H9 (cell line): Measurements from ENCODE around the gene SEMA3C. TPM values are rescaled to one million over a fixed set of nuclear protein-coding genes. Genes with fewer than 3 reads are reported as not detected.

Source experiments
- DNase-seq: peaks from one replicate; pipeline ENCODE4 v3.0.0-alpha.2; 2017
- H2AFZ ChIP-seq: one replicate; pipeline ENCODE4 v1.6.1; 2013; ENCODE audit warnings: mild to moderate bottlenecking, low read length, control low read depth, moderate library complexity
- H2AK5ac ChIP-seq: 2 replicates; pipeline ENCODE4 v1.6.1; 2013; ENCODE audit warnings: low read length, control low read depth, mixed read lengths; ENCODE audit not compliant: insufficient read length
- H2BK120ac ChIP-seq: one replicate; pipeline ENCODE4 v1.6.1; 2013; ENCODE audit warnings: low read depth, mild to moderate bottlenecking, low read length, control low read depth, inconsistent platforms; ENCODE audit not compliant: poor library complexity, severe bottlenecking
- H2BK12ac ChIP-seq: 2 replicates; pipeline ENCODE4 v1.6.1; 2013; ENCODE audit warnings: low read length, control low read depth, mixed read lengths, low read depth; ENCODE audit not compliant: insufficient read length
- H2BK15ac ChIP-seq: 2 replicates; pipeline ENCODE4 v1.6.1; 2013; ENCODE audit warnings: low read depth, low read length, control low read depth
- H2BK20ac ChIP-seq: one replicate; pipeline ENCODE4 v1.6.1; 2013; ENCODE audit warnings: low read depth, mild to moderate bottlenecking, low read length, control low read depth, inconsistent platforms; ENCODE audit not compliant: poor library complexity, severe bottlenecking
- H2BK5ac ChIP-seq: 2 replicates; pipeline ENCODE4 v1.6.1; 2013; ENCODE audit warnings: low read length, control low read depth, mixed read lengths; ENCODE audit not compliant: insufficient read length
- H3K14ac ChIP-seq: 2 replicates; pipeline ENCODE4 v1.6.1; 2013; ENCODE audit warnings: low read length, control low read depth; ENCODE audit not compliant: insufficient read depth
- H3K18ac ChIP-seq: 2 replicates; pipeline ENCODE4 v1.6.1; 2013; ENCODE audit warnings: low read depth, mild to moderate bottlenecking, mixed read lengths, low read length, control low read depth; ENCODE audit not compliant: insufficient read length
- H3K23ac ChIP-seq: 2 replicates; pipeline ENCODE4 v1.6.1; 2013; ENCODE audit warnings: low read length, control low read depth, mixed read lengths, low read depth; ENCODE audit not compliant: insufficient read length
- H3K23me2 ChIP-seq: 2 replicates; pipeline ENCODE4 v1.6.1; 2013; ENCODE audit warnings: low read depth, mild to moderate bottlenecking, mixed read lengths, low read length, control low read depth; ENCODE audit not compliant: insufficient read length, poor library complexity, severe bottlenecking
- H3K27ac ChIP-seq: 2 replicates; pipeline ENCODE4 v1.5.1; 2013; ENCODE audit warnings: low read length, control low read depth, mixed read lengths, low read depth; ENCODE audit not compliant: insufficient read length
- H3K27me3 ChIP-seq: 2 replicates; pipeline ENCODE4 v1.6.1; 2013; ENCODE audit warnings: low read length, control low read depth, inconsistent platforms; ENCODE audit not compliant: insufficient read depth
- H3K4ac ChIP-seq: 2 replicates; pipeline ENCODE4 v1.6.1; 2013; ENCODE audit warnings: low read depth, mild to moderate bottlenecking, control low read depth, inconsistent platforms, low read length, moderate library complexity
- H3K4me1 ChIP-seq: 2 replicates; pipeline ENCODE4 v1.6.1; 2013; ENCODE audit warnings: low read length, control low read depth, inconsistent platforms; ENCODE audit not compliant: insufficient read depth
- H3K4me2 ChIP-seq: 2 replicates; pipeline ENCODE4 v1.6.1; 2013; ENCODE audit warnings: low read length, control low read depth, mixed read lengths; ENCODE audit not compliant: insufficient read length, insufficient read depth
- H3K56ac ChIP-seq: 2 replicates; pipeline ENCODE4 v1.6.1; 2013; ENCODE audit warnings: low read depth, mild to moderate bottlenecking, mixed read lengths, low read length, control low read depth; ENCODE audit not compliant: insufficient read length
- H3K79me1 ChIP-seq: 2 replicates; pipeline ENCODE4 v1.6.1; 2013; ENCODE audit warnings: low read depth, mild to moderate bottlenecking, moderate library complexity, low read length, control low read depth, inconsistent platforms; ENCODE audit not compliant: insufficient read depth, poor library complexity, severe bottlenecking
- H3K79me2 ChIP-seq: 2 replicates; pipeline ENCODE4 v1.6.1; 2013; ENCODE audit warnings: low read length, control low read depth, inconsistent platforms; ENCODE audit not compliant: insufficient read depth
- H3K9ac ChIP-seq: 2 replicates; pipeline ENCODE4 v1.6.1; 2013; ENCODE audit warnings: low read length, control low read depth, mixed read lengths; ENCODE audit not compliant: insufficient read length; ENCODE audit errors: extremely low read depth
- H3K9me3 ChIP-seq: one replicate; pipeline ENCODE4 v1.6.1; 2013; ENCODE audit warnings: low read depth, low read length, inconsistent platforms; ENCODE audit not compliant: control insufficient read depth
- H3T11ph ChIP-seq: one replicate; pipeline ENCODE4 v1.6.1; 2013; ENCODE audit warnings: mild to moderate bottlenecking, low read length, control low read depth, inconsistent platforms
- H4K20me1 ChIP-seq: one replicate; pipeline ENCODE4 v1.6.1; 2013; ENCODE audit not compliant: control insufficient read depth, insufficient read length, insufficient read depth
- H4K5ac ChIP-seq: 2 replicates; pipeline ENCODE4 v1.6.1; 2013; ENCODE audit warnings: low read depth, mild to moderate bottlenecking, mixed read lengths, low read length, control low read depth; ENCODE audit not compliant: insufficient read length
- H4K8ac ChIP-seq: replicated peaks from 2 replicates; pipeline ENCODE4 v1.6.1; 2013; ENCODE audit warnings: low read length, control low read depth, mixed read lengths, low read depth; ENCODE audit not compliant: insufficient read length
- H4K91ac ChIP-seq: 2 replicates; pipeline ENCODE4 v1.6.1; 2013; ENCODE audit warnings: low read depth, mild to moderate bottlenecking, moderate library complexity, mixed read lengths, low read length, control low read depth; ENCODE audit not compliant: insufficient read length
- H3K27ac Mint-ChIP-seq, 3 experiments: 2 replicates in 2 of 3; 3 replicates in 1 of 3; pipeline ENCODE4 v1.8.0; 2020 to 2021; ENCODE audit warnings: mixed read lengths in 3 of 3, mild to moderate bottlenecking in 1 of 3, moderate library complexity in 1 of 3
- H3K27me3 Mint-ChIP-seq: 2 replicates; pipeline ENCODE4 v1.8.0; 2021; ENCODE audit warnings: low read depth, mild to moderate bottlenecking, moderate library complexity, mixed read lengths
- H3K36me3 Mint-ChIP-seq, 3 experiments: 2 replicates in 2 of 3; 3 replicates in 1 of 3; pipeline ENCODE4 v1.8.0; 2020 to 2021; ENCODE audit warnings: low read depth in 3 of 3, mixed read lengths in 3 of 3; ENCODE audit not compliant: insufficient read depth in 1 of 3
- H3K4me1 Mint-ChIP-seq, 2 experiments: 2 replicates each; pipeline ENCODE4 v1.8.0; 2020; ENCODE audit warnings: mixed read lengths in 2 of 2
- H3K4me3 Mint-ChIP-seq, 2 experiments: 2 replicates in 1 of 2; 3 replicates in 1 of 2; pipeline ENCODE4 v1.8.0; 2020 to 2021; ENCODE audit warnings: mild to moderate bottlenecking in 2 of 2, mixed read lengths in 2 of 2, moderate library complexity in 1 of 2
- H3K9me3 Mint-ChIP-seq, 2 experiments: 2 replicates in 1 of 2; 3 replicates in 1 of 2; pipeline ENCODE4 v1.8.0; 2020; ENCODE audit warnings: mild to moderate bottlenecking in 2 of 2, mixed read lengths in 2 of 2, moderate library complexity in 1 of 2
- CTCF ChIP-seq: fragments of 200-600 bp; sonication (generic); conservative IDR thresholded peaks from 3 replicates; pipeline ENCODE4 v1.8.0; 2021; ENCODE audit warnings: antibody characterized with exemption, mild to moderate bottlenecking
- total RNA-seq: library from RNA; stranded (reverse); gene quantifications from 2 replicates; pipeline ENCODE4 v1.2.1, GENCODE V29; 2021

SEMA3C gene
- total RNA-seq, 1 experiment from 2014 or later: 1.6 TPM

DNA sequence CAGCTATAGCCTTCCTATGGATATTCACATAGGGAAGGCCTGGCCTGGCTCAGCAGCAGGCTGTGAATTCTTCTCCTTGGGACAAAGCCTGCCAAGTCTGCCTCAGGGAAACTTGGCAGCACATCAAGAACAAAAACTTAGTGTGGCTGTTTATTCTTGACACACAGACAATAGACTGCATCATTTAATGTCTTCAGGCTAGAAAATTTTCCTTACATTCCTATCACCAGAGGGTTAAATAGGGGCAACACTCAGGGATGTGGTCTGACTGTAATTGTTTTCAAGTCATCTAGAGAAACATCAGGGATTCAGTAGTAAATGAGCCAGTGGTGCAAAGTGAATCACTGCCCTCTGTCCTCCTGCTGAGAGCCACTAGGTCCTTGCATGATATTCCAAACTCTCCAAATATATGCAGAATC lies 137.3 kb downstream of the SEMA3C start:
- no peak overlapping the region for H4K8ac ChIP-seq
- no peak overlapping the region for H3K23ac ChIP-seq
- no peak for DNase-seq
- no peak overlapping the region for H2BK15ac ChIP-seq
- TF ChIP-seq CTCF: no peak
- H3K27me3 ChIP-seq: no peaks in the 10 kb centered on the region
- H4K20me1 ChIP-seq: no peaks in the 10 kb centered on the region
- H2BK120ac ChIP-seq: no peak overlapping the region
- no peak overlapping the region for H3K27ac Mint-ChIP-seq
- H3K9me3 ChIP-seq: no peaks in the 10 kb centered on the region
- no peak overlapping the region for H2BK20ac ChIP-seq
- peaks cover 11 to 17% of the 10 kb centered on the region in 2 experiments for H3K4me1 Mint-ChIP-seq
- H3T11ph ChIP-seq: no peak overlapping the region
- H3K4me3 Mint-ChIP-seq: no peak overlapping the region
- no peaks in the 10 kb centered on the region for H3K36me3 Mint-ChIP-seq
- no peaks in the 10 kb centered on the region for H3K27me3 Mint-ChIP-seq
- H3K9me3 Mint-ChIP-seq: no peaks in the 10 kb centered on the region
- no peak overlapping the region for H2BK5ac ChIP-seq
- H4K91ac ChIP-seq: no peak overlapping the region
- H3K4ac ChIP-seq: no peak overlapping the region
- no peak overlapping the region for H3K14ac ChIP-seq
- H3K27ac ChIP-seq: no peak overlapping the region
- H3K4me2 ChIP-seq: no peak overlapping the region
- no peak overlapping the region for H3K18ac ChIP-seq
- no peaks in the 10 kb centered on the region for H3K23me2 ChIP-seq
- H2BK12ac ChIP-seq: no peak overlapping the region
- no peak overlapping the region for H4K5ac ChIP-seq
- H2AFZ ChIP-seq: no peak overlapping the region
- H3K4me1 ChIP-seq: no peaks in the 10 kb centered on the region
- no peak overlapping the region for H2AK5ac ChIP-seq
- no peaks in the 10 kb centered on the region for H3K79me2 ChIP-seq
- H3K9ac ChIP-seq: no peak overlapping the region
- H3K79me1 ChIP-seq: no peaks in the 10 kb centered on the region
- no peak overlapping the region for H3K56ac ChIP-seq
